GM18511 (cell line): ENCODE measurements around the gene ANO7.
A peak's percentile ranks its signal among the peaks of the same experiment; 100 is the strongest.

Experiments
- ATAC-seq: cut with Tn5 transposase; IDR thresholded peaks from one replicate; pipeline ENCODE4 v1.9.1; 2021; ENCODE audit warnings: mild to moderate bottlenecking, moderate library complexity; ENCODE audit not compliant: unreplicated experiment

ANO7 gene, protein sequence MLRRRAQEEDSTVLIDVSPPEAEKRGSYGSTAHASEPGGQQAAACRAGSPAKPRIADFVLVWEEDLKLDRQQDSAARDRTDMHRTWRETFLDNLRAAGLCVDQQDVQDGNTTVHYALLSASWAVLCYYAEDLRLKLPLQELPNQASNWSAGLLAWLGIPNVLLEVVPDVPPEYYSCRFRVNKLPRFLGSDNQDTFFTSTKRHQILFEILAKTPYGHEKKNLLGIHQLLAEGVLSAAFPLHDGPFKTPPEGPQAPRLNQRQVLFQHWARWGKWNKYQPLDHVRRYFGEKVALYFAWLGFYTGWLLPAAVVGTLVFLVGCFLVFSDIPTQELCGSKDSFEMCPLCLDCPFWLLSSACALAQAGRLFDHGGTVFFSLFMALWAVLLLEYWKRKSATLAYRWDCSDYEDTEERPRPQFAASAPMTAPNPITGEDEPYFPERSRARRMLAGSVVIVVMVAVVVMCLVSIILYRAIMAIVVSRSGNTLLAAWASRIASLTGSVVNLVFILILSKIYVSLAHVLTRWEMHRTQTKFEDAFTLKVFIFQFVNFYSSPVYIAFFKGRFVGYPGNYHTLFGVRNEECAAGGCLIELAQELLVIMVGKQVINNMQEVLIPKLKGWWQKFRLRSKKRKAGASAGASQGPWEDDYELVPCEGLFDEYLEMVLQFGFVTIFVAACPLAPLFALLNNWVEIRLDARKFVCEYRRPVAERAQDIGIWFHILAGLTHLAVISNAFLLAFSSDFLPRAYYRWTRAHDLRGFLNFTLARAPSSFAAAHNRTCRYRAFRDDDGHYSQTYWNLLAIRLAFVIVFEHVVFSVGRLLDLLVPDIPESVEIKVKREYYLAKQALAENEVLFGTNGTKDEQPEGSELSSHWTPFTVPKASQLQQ

DNA sequence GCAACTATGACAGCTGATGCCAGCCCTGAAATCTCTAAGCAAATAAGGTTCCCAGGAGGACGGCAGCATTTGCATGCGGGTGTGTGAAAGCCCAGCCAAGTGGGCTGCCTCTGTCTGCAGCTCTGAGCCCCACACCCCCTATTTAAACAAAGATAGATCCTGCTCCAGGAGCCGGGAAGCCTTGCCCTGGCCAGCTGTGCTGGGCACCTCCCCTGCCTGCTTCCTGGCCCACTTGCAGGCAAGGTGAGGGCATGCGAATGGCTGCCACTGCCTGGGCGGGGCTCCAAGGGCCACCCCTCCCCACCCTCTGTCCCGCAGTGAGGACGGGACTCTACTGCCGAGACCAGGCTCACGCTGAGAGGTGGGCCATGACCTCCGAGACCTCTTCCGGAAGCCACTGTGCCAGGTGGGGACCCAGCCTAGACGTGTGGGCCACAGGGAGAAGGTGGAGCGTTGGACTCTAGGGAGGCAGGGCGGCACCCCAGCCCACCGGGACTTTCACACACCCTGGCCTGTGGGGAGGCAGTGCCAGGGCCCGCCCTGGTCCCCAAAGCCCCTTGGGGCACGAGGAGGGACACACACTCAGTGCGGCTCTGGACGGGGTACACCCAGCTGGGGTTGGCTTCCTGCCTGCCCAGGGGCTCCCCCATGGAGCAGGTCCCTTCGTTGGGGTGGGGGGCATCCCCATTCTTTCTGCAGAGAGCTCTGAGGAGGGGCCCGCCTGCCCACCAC is at the start of gene ANO7:
Gene ANO7, plus strand, starts transcription at position 317 of the 732 bp plus-strand sequence. CDS start 1,387 bp downstream, outside the sequence.
- ATAC-seq = no peak

DNA sequence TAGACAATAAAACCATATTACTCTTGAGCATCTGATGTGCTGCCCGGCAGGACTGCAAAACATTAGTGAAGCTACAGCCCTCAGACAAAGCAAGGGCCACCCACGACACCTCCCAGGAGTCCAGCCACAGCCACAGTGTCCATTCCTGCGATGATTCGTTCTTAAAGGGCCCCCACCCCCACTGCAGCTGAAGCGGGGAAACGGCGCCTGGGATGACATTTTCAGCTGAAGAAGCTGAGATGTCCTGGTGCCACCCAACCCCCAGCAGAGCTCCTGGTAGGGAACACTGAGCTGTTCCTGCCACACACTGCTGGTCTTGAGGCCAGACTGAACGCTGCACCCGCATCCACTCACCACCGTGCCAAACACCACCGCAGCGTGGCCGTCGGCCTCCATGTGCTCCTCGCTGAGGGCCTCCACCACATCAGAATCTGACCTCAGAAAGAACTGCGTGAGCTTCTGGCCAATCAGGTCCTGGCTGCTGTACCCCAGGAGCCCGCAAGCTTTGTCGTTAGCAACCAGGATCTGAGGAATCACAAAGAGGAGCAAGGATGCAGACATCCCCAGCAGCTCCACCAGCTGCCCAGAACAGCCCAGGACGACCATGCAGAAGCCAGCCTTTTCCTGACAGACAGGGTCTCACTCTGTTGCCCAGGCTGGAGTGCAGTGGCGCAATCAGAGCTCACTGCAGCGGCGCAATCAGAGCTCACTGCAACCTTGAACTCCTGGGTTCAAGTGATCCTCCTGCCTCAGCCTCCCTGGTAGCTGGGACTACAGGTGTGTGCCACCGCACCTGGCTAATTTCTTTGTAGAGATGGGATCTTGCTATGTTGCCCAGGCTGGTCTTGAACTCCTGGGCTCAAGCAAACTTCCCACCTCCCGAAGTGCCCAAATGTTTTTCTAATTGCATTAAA is 48.7 kb upstream of the ANO7 start:
- ATAC-seq = no peak

DNA sequence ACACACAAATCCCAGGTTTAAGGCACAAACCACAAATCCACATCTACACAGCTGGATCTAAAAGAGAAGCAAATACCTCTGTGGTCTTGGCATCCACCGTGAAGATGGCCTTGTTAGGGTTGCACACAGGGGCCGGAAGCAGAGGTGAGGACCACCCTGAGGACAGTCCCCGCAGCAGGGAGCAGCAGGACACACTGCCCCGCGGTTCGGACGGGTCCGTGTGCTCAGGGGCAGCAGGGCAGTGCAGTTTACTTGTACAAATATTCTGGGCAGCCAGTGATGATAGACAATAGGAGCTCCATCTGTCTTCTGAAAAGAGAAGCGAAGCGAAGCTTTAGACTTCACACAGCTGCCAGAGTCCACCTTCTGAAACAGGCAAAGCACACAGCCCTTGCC is 48.0 kb upstream of the ANO7 start:
- ATAC-seq = no peak

DNA sequence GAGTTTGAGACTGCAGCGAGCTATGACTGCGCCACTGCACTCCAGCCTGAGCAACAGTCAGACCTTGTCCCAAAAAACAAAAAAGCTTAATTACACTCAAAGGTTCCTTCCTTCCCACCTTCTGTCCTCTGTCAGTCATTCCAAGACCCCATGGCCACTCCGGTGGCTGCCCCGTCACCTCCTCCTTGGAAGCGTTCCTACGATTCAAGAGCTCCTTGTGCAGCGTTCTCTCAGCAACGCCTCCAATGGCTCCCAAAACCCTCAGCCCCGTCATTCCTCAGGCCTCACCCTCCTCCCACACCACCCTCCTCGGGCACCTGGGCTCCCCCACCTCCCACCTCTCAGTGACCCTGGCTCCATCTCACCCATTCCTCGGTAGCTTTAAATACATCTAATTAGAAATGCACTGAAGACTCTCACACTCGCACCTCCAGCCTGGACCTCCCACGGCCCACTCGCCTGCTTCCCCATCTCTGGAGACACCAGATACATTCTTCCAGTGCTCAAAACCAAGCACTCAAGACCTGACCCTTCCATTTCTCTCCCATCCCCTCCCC is 47.2 kb upstream of the ANO7 start:
- ATAC-seq = no peak

DNA sequence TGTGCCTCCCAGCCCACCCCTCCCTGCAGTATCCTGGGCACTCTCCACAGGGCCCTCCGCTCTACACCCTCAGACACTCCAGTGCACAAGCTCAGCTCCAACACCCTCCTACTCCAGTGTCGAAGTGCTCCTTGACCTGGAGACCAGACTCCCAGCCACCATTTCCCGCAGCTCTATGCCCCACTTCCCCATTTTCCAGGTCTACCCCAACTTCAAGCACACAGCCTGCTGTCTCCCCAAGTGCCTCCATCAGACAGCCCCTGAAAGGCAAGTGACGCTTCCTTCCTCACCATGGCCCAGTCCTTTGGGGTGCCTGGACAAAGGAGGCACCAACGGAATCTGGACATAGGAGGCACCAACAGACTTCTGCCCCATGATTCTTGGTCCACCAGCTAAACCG is 46.4 kb upstream of the ANO7 start:
- no peak for ATAC-seq

DNA sequence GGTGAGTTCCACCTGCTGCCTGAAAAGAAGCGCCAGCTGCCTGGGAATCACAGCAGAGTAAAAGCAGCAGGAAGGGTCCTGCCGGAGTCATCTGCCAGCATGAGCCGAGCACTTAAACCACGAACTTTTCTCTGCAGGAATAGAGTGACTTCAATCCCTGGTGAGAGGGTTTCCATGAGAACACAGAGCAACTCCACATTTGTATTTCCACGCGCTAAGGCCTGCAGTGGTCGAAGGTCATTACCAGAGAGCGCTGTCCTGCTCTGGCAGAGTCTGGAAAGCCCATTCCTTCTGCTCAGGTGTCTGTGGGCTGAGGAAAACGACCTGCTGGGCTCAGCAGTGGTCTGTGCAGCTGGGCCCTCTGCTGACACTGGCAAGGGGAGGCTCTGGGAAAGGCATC is 45.9 kb upstream of the ANO7 start:
- ATAC-seq = no peak

DNA sequence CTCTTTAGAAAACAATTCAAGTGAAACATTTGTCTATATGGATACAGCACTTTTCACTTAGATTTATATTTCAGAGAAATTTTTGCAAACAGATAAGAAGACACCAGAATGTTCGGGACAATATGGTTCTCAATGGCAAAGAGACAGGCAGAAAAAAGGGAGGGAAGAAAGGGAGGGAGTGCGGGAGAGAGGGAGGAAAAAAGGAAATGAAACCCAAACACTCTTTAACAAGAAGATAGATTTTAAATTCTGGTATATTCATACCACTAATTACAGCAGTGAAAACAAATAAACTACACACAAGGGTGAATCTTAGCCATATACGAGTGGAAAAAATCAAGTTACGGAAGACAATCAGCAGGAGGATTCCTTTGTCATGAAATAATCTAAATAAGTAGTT is 42.2 kb upstream of the ANO7 start:
- no peak for ATAC-seq

DNA sequence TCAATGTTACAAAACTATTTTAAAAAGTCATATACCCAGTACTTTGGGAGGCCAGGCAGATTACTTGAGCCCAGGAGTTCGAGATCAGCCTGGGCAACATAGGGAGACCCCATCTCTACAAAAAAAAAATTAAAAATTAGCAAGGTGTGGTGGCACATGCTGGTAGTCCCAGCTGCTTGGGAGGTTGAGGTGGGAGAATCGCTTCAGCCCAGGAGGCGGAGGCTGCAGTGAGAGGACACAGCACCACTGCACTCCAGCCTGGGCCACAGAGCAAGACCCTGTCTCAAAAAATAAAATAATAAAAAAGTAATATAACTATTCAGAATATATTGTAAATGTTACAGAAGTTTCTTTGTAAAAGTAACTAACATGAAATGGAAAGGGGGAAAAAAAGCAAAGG is 41.1 kb upstream of the ANO7 start:
- no peak for ATAC-seq

DNA sequence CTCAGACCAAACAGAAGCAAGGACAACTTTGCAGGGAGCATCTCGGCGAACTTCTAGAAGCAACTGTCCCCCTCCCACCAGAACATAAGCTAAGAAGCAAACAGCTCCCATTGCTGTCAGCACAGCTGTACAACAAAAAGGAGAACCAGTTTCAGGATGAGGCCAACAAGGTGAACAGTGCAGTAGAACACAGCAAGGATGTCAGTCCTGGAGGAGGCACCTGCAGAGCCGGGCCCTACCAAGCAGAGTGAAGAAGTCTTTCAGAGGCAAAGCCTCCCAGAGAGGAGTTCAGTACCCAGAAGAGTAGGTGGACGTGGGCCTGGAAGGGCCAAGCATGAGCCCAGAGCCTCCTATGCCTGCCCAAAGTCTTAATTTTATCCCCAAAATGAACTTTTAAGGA is 40.2 kb upstream of the ANO7 start:
- no peak for ATAC-seq

DNA sequence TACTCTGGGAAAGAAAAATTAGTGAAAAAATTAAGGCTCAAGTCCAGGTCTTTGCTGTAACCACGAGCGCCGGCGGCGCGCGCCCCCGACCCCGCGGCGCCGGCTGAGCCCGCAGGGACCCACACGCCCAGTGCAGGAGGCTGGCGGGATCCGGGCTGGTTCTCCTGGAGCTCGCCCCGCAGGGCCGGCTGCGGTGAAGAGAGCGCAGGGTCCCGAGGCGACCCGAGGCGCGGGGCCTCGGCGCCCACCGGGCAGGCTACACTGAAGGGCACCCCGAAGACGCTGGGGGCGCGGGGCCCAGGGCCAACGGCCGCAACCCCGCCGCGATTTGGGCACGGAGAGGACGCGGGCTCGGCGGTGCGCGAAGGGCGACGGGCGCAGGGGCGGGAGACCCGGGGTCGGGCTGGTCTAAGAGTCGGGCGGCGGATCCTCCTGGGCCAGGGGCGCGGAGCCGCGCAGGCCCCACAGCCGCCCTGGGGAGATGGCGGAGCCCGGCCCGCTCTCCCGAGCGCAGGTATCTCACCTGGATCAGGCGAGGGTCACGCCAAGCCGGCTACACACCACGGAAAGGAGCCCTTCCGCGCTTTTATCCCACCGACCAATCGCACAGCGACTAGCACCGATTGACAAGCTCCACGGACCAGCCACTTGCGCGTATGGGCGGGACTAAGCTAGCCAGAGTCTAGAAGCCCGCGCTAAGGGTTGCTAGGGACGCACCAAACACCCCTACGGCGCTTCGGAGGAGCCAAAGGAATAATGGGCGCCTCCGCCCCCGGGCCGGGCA is 39.4 kb upstream of the ANO7 start, which contains the start of gene PASK:
Gene PASK, minus strand, starts transcription at position 582 of the 784 bp plus-strand sequence. CDS start 6,440 bp downstream, outside the sequence.
- ATAC-seq = peak; percentile 79

DNA sequence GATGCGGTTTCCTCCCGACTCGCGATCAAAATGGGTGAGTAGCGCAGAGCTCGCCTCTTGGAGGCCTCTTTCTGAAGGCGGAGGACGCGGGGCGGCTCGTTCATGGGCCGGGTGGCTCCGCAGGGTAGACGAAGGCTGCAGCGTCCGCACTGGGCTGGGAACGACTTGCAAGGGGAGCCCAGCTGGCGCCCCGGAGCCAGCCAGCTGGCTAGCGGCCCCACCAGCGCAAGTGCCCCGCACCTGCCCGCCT is 38.9 kb upstream of the ANO7 start:
- ATAC-seq = peak; percentile 13

DNA sequence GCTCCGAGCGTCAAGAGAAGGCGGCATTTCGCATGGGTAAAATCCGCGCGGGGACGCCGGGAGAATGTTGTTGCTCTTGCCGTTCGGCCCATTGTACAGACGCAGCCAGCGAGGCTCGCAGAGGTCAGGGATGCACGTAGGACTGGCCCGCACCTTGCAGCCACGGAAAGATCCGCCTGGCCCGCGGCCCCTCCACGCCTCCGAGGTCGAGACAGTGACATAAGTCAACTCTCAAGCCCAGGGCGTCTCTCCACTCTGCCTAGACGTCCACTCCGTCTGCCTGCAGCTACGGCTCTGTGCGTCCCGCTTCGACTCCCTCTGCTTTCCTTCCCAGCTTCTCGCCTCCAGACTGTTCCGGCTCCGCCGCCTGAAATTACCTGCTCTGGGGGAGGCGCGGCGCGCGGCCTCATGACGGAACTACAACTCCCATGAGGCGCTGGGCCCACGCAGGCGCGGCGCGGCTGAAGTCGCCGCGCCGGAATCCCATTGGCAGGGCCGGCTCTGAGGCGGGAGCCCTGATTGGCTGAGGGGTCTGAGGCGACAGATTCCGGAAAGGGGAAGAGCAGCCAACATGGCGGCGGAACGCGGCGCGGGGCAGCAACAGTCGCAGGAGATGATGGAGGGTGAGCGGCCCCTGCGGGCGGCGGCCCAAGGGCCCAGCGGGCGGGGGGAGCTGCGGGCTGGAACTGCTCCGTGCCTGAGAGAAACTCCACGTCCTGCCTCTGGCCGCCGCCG is 38.4 kb upstream of the ANO7 start, which contains the start of gene PPP1R7:
Gene PPP1R7, plus strand, starts transcription at position 543 of the 735 bp plus-strand sequence. Its CDS starts 29 bp downstream, at position 572.
- ATAC-seq = peak; percentile 77

DNA sequence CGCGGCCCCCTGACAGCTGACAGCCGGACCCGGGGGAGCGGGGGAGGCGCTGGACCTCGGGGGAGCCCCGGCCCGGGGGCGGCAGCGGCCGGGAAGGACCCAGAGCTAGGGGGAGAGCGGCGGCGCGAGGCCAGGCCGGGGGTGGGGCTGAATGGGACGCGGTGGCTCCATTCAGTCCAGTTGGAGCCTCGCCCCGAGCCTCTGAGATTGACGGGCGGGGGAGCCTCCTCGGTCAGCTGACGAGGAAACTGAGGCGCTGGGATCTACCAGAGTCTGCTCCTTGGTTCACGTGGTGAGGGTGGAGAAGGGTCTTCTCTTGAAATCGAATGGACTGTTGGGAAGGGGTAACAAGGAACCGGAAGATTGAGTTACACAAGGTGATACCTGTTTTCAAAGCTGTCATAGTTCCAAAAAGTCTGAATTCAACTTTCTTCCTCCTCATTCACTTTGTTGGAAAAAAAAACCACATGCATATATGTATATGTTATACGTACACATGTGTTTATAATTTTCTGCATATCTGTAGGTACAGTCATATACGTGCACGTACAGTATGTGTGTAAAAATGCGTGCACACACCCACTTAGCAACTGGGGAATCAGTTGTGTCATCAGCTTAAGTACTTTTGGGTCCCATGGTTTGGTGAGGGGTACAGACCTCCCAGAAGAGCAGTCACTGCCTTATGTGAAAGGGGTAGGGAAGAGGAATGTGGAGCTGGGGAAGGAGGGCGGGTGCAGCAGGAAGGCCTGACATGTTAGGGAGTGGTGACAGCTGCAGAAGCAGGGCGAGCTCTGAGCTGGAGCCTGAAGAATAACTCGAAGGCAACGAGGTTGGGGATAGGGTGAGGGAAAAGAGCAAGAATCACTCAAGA is 37.6 kb upstream of the ANO7 start:
- no peak for ATAC-seq

DNA sequence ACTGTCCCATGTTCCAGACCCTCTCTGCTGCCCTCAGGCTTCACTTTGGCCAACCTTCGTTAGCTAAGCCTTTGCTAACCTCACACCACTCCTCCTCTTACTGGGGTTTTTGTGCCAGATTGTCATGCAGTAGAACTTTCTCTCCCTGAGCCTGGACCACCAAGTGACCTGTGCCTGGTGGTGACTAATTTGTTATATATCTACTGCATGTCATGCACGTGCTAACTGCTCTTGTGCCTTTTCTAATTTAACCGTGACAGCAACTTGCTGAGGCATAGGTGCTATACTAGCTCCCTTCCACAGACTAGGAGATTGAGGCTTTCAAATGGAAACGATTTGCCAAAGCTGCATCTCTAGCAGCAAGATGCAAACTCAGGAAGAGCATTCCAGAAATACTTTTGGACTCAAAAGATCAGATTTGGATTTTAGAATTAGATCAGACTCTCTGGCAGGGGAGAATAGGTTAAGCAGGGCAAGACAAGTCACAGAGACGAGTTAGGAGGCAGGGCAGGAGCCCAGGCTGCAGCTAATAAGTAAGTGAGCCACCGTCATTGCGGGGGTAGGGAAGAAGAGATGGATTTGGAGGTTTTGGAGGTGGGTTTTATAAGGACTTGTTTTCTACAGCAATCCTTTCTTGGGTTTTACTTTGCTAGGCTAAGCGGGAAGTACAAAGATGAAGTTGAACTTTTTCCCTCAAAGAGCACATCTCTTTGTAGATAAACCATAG is 36.4 kb upstream of the ANO7 start:
- no peak for ATAC-seq

DNA sequence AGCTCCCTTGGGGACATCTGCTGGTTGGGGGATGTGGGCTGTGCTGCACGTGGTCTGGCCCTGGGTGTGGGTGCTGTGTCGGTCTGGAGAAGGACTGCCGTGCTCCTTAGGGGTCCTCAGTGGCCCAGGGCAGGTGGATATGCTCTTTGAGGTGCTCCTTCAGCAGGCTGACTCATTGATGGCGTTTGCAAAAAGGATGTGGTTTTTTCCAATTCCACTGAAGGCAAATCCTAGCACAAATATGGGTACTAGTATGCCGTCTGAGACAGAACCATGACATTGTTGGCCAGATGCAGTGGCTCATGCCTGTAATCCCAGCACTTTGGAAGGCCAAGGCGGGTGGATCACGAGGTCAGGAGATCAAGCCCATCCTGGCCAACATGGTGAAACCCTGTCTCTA is 34.9 kb upstream of the ANO7 start:
- ATAC-seq = no peak

DNA sequence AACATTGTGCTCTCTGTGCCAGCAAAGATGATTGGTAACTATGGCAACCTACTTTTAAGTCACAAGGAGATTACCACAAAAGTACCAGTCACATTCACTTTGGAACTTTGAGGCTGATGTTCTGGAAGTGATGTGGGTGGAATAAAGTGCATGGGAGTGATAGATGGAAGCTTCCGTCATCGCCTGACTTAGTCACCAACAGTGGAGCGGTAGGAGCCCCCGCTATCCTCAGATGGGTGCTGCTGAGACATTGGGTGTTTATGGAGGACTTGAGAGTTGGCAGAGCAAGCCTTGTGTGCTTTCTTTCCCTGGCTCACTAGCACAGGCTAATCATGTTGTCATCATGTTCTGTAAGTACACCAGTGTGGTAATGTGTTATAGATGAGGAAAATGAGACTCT is 33.6 kb upstream of the ANO7 start:
- ATAC-seq = no peak

DNA sequence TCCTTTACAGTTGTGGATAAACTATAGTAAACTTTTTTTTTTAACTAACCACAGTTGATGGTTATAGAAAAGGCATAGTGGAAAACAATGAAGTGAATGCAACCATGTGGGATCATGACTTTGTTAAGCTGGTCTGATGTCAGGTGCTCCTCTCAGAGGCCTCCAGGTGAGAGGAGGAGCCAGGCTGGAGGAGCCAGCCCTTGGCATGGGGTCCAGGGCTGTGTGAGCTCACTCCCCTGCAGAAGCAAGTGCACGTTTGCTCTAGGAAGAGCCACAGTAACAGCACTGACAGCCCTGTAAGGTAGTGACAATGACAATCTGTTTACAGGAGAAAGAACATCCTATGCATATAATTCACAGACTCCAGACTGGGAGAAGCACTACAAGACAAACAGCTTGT is 32.5 kb upstream of the ANO7 start:
- no peak for ATAC-seq
